SKM-1 treated with dmso at 0.1 percent for 144 hours (cell line): Measurements from ENCODE around the gene TFR2.

Source experiments
- DNase-seq: peaks from one replicate; lab custom pipeline; 2025; ENCODE audit not compliant: unreplicated experiment; lab: John Stamatoyannopoulos, UW

TFR2 gene

DNA sequence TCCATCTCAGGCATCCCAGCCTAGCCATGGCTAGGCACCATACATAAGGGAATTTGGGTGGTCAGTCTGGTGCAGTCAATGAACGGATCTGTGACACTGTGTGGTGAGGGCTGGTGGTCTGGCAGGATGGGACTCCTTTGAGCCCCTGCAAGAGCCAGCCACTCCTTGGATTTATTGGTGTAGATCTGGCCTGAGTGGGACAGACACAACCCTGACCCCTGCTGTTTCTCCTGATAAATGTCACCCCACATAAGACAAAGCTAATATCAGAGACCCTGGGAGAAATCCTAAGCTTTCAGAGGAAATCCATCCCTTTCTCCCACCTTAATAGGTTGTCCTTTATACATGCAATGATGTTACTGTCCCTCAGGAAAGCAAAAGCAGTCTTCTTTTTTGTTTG is 52.9 kb downstream of the TFR2 start:
- peak; percentile 10 for DNase-seq

DNA sequence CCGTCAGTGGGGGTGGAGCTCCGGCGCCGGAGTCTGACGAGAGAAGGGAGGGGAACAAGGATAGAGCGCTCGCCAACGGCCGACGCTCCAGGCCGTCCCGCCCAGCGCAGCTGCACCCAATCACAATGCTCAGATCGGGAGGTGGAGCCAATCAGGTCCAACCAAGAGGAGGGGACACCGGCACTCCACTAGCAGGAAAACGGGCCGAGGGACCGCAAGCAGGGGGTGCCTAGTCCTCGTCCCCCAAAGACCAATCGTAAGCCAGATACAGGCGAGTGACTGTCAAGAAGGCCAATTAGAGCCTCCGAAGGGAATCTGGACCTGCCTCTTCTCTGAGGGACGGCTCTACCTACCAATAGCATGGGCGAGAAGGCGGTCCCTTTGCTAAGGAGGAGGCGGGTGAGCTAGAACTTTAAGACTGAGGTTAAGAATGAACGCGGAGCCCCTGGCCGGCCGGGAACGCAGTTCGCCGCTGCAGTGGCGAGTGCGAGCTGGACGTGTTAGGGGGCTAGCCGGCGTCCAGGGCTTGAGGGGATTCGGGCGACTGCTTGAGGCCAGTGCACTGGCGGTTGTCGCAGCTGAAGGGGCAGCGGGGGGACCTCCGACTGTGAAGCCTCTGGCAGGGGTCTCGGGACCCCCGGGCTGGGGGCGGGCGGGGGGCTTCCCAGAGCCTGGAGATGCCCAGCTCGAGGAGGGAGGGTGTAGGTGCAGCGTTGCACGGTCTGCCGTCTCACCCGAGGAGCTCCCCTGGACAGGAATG is 54.9 kb downstream of the TFR2 start, which contains the start of gene FBXO24:
Gene FBXO24 (plus strand): TSS at position 63 of the 760 bp plus-strand sequence. CDS start 298 bp downstream, at position 361.
- peak; percentile 99 for DNase-seq

DNA sequence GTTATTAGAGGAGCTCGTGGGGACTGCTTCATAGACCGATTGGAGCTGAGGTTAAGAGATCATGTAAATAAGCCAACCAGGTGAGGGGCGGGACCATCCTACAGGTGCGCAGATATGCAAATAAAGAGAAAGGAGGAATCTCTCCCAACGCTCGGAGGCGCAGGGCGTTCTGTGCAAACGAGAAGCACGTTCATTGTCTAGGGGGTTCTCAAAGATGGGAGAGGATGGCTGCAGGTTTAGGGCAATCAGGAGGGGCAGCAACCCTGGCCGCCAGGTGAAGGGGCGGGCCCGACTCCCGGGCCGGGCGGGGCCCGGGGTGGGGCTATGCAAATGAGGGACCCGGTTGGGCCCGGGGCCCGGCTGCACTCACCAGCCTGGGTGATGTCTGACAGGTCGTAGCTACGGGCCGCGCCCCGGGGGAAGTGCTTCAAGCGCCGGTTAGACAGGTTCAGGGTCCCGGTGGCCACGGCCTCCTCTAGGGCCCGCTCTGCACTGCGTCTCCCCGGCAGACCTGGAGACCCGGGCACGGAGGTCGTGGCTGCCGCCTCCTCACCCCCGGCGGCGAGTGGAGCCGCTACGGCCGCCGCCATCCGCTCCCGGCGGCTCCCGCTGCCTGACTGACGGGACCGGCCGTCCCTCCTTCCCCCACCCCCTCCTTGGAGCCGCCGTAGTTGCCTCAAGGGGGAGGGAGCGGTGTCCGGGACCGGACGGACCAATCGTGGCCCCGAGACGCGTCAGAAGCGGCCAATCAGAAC is 55.7 kb downstream of the TFR2 start, which contains the start of gene LRCH4:
Gene LRCH4 (minus strand): TSS at position 619 of the 755 bp plus-strand sequence. CDS start 29 bp downstream, at position 590.
- peak; percentile 10 for DNase-seq

DNA sequence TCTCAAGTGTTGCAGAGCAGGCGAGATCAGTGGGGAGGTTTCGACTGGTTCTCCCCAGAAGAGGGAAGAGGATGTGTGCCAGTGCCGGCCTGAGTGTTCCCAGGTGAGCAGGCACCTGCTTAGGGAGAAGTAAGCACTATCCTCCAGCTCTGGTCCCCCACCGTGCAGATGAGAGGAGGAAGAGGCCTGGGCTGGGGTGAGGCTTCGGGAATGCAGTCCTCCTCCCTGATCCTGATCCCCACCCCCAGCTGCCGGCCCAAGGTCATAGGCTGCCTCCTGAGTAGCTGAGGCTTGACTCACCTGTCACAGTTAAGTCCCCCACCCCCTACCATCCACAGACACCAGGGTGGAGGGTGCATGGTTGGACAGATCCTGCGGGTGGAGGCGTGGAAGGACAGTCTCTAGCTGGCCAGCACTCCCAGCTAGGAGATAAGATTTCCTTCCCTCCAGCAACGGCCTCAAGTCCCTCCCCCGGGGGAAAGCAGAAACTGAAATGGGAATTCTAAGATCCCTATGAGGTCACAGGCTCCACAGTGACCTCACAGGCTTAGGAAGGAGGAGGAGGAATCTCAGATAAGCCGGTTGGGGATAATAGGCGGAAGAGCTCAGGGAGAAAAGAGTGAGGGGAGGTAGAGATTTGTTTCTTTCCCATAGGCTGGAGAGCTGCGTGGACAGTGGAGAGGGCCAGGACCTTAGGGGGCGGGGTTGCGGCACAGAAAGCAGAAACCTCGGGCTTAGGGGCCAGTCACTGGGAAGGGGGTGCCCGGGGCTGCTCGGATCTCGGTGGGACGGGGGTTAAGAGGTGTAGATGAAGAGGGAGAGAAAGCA is 56.5 kb downstream of the TFR2 start:
- no peak for DNase-seq

DNA sequence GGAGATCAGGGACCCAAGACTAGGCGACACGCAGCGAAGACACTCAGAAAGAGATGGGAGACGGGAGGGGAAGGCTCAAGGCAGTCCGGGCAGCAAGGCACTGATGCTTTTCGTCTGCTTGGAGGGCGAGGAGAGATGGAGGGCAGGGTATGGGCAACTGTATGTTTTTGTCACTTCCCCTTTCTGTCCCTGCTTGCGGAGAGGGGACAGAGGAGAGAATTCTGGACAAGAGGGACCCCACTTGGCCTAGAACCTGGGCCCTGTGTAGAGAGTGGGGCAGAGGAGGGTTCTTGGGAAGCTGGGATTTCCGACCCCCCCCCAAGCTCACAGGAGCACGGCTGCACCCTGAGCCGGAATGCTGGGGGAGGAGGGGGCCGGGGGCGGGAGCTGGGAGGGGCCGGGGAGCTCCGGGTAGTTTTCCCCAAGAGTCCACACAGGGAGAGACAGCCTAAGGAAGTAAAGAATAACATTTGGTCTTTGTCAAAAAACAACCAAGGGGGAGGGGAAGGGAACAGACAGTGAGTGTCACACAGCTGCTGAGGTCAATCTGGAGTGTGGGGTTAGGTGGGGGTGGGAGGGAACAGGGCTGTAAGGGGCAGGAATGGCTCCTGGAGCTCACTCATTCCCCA is 57.2 kb downstream of the TFR2 start:
- peak; percentile 87 for DNase-seq

DNA sequence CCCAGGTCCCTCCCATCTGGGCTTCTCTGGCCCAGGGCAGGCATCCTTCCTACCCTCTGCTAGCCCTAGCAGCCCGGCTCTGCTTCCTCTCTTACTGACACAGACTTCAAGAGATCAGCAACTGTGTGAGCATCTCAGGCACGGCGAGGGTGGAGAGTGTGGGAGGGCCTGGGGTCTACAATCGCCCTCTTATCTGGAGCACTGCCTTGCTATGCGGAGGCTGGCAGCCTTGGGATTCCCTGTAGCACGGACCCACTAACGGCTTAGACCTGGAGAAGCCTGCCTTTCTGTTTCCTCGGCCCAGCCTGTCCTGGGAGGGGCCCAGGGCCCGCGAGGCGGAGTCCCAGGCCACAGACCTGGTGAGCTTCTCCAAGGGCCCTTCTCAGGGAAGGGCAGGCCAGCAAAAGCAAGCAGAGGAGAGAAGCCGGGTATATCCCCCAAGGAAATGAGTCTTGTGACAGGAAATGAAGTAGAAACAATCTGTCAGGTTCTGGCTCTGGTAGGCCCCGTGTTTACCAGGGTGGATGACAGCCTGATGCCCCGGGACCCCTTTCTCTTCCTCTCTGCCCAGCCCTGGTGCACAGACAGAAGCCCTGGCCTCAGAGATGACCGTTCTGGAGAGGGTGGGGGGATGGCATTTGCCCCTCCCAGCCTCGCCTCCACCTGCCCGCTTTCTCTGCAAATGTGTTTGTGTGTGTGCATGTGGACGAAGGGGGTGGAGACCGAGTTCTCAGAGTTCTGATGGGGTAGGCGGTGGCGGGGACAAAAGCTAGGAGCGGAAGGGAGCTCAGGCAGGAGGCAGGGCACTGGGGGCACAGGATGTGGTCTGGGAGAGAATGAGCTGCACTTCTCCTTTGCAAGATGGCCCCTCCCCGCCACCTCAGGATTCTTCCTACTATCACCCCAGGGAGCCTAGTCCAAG is 58.0 kb downstream of the TFR2 start:
- DNase-seq, result peak; percentile 95

DNA sequence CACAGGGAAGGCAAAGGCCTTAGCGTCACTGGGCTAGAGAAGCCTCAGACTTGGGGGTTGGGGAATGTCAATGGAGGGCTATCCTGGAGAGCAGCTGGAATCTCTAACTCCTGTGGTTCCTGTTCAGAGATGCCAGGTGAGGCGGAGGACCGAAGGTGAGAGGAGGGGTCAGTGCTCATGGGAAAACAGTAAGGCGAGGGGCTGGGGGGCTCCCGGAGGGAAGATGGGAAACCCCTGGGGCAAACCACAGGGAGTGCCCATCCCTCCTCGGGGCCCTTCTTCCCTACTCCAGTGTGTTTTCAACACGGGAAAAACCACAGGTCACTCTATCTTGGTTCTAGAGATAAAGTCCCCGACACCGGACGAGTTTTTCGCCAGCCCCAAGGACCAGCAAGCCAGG is 58.7 kb downstream of the TFR2 start:
- no peak for DNase-seq

DNA sequence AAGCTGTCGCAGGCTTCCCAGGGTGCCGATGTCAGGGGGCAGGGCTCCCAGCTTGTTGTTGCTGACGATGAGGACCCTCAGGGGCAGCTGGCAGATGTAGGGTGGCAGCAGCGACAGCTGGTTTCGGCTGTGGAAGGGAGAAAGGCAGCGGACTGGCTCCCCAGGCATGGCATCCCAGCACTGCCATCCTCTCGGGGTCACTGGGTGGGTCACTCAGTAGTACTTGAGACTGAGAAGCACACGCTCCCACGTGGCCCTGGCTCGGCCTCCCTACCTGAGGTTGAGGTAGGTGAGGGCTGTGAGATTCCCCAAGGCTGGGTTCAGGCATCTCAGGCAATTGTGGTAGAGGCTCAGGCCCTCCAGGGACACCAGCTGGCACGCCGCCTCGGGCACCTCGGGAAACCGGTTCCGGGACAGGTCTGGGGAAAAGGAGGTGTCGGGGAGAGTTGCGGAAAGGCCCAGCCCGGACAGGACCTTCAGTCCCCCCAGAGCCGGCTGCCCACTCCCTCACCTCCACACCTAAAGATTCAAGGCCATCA is 59.2 kb downstream of the TFR2 start:
- no peak for DNase-seq

DNA sequence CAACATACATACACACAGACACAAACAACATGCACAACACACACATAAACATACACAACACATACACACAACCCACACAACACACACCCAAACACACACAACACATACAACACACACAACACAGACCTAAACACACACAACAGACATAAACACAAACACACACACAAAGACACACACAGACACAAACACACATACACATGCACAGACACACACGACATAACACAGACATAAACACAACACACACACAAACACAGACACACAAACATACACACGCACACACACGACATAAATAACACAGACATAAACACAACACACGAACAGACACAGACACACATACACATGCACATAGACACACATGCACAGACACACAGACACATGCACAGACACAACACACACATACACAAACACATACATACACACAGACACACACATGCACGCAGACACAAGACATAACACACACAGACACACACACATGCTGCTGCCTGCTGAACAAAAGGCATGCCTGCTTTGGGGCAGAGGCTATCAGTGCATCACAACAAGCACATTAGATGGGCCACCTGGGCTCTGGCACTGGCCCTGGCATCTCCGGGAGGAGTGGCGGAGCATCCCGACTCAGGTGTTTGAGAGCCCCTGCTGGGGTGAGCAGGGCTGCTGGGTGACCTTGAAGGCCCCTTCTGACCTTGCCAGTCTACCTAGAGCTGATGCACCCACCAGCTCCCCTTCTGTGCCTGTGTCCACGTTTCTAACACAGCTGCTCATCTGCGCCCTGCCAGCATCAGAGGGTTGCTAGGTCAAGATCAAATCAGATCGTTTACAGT is 60.7 kb downstream of the TFR2 start:
- no peak for DNase-seq

DNA sequence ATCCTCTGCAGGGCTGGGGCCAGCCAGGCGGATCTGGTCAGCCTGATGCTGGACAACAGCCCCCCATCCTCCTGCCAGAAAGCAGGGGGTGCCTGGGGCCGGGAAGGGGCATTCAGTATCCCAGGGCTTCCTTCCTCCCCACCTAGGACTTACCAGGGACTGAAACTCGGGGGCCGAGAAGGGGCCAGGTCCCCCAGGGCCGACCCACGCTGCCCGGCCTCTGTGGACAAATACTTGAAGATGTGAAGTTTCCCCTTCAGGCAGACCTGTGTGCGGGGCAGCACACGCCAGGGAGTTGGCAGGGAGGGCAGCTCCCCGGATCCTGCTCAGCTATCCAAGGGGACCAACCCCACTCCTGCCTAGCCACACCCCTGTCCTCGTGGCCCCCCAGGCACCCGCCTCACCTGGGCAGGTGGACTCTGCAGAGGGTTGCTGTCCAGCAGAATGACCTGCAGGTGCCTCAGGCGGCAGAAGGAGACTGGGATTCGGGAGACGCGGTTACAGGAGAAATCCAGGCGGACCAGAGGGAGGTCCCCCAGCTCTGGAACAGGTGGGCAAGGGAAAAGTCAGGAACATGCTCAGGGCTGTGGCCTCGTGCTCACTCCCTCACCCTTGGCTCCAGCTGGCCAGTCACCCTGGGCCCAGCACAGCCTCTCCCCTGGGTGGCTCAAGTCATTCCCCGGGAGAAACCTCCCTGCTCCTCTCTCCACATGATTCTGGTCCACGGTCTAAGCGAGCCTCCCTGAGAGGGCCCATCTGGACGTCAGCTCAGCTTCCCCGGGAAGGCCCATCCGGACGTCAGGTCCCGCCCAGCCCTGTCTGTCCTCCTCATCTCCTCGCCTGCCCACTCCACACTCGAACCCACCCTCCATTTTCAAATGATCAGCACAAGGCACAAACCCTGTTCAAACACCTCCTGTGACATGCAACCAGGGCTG is 62.8 kb downstream of the TFR2 start:
- no peak for DNase-seq

DNA sequence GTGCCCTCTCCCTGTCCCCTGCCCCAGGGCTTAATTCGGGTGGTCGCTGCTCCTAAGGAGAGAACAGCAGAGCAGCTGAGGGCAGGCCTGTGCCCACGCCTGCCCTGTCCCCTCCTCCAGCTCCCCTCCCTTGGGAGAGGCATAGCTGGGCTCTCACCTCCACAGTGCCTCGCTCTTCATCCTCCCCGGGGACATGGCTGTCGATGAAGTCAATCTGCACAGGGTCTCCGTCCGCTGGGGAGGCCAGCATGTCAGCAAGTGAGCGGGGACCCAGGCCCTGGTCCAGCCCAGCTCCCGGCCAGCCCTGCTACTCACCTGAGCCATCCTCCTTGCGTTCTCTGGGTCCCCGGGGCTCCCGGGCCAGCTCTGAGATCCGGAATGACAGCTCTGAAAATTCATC is 63.8 kb downstream of the TFR2 start:
- no peak for DNase-seq

DNA sequence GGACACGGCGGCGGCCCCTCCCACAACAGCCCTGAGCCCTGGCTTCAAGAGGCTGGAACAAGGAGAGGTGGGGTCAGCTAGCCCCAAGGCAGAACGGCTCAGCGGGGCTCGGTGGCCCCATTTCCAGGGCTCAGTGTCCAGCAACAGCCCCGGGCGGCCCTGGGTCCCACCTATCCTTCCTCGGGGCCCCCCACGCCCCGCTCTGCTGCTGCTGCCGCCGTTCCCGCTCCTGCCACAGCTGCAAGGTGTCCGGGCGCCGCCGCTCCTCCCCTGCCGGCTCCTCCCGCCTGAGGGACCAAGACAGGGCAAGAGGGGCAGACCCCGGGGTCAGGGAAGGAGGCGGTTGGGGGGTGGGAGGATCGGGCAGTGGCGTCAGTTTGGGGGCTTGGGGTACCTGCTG is 64.2 kb downstream of the TFR2 start:
- no peak for DNase-seq

DNA sequence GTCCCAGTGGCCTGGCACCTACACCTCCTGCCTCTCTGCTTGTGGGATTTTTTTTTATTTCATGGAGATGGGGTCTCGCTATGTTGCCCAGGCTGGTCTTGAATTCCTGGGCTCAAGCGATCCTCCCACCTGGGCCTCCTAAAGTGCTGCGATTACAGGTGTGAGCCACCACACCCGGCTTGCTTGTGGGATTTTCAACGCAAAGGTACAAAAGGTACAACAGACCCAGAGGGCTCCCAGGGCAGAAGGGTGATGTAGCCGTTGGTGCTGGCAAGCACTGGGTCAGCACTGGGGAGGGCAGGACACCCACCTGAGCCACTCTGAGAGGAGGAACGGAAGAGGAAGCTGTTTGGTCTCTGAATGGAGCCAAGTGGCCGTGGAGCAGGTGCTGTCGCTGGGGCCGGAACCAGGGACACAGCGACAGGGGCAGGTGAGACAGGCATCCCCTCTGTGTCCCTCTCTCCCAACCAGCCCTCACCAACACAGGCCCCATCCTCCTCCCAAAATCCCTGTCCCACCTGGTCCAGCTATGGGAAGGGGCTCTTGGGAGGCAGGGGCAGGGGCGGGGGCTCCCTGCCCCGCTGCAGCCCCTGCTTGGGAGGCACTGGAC is 64.9 kb downstream of the TFR2 start:
- no peak for DNase-seq

DNA sequence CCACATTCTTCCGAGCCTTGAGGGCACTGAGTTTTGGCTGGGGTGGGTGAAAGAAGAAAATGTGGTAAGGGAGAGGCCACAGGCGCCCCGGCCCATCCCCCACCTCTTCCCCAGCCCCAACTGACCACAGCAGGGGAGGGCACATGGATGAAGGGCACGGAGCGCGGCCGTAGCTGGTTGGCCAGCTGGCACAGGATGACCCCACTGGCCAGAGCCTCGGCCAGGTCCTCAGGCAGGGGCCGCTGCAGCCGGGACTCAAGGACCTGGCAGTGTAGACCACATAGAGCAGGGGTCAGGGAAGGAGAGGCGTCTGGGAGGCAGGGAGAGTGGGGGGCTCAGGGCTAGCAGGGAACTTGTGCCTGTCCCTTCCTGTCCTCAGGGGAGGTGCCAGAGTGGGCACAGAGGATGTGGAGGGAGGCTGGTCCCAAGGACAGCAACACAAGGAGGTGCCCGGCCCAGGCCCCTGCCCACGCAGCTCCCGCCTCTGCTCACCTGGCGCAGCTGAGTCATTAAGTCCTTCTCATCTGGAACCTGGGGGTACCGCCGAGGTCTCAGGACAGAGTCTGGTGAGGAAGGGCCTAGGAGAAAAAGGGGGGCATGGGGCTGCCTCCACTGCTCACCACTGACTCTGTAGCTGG is 65.5 kb downstream of the TFR2 start:
- no peak for DNase-seq

DNA sequence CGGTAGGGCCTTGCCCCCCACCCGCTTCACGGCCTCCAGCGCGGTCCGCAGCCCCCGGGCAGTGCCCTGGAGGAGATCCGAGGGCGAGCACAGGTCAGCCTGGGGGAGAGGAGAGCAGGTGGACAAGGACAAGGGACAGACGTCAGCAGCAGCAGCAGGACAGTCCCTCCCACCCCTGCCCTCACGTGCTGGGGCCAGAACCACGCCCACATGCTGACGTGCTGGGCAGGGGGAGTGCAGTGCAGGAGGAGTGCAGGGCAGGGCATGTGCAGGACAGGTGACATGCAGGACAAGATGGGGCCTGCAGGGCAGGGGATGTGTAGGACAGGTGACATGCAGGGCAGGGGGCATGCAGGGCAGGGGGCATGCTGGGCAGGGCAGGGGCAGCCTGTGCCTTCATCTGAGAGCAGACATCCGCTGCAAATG is 66.1 kb downstream of the TFR2 start:
- DNase-seq, result no peak

DNA sequence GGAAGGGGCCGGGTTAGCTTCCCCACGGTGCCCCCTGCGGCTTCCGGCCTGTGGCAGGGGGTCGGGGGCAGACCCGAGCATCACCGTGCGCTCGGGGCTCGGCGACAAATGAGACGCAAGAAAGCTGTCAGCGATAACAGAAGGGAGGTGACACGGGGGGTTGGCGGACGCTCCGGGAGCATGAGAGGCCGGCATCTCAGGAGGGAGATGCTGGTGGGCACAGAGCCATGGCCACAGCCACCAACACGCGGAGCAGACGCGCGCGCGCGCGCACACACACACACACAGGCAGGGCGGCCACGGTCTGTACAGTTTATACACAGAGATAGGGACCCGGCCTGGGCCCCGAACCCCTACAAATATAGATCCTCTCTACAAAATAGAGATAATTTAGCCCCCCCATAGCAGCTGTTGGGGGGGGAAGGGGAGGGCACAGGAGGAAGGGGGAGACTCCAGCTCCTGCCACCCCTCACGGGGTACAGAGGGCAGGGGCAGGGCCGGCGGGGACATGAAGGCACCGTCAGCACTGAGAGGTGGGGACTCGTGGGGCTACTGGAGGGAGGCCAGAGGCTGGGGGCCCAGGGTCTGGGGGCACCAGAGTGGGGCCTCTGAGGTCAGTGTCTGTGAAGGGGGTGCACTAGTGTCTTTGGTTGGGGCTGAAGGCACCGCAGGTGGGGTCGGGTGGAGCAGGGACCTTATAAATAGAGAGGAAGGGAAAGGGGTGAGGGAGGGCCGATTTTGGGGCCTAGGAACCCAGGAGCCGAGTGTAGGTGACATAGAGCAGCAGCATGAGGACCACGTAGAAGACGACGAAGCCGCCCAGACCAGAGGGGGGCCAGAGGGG is 66.8 kb downstream of the TFR2 start:
- no peak for DNase-seq
